ENCODE data around the gene FAM222A. TPM values are rescaled to one million over a fixed set of nuclear protein-coding genes. Genes with fewer than 3 reads are reported as not detected.
A peak's percentile ranks its signal among the peaks of the same experiment; 100 is the strongest.

FAM222A gene
- total RNA-seq, 1 experiment from 2014 or later: 5.5 TPM

DNA sequence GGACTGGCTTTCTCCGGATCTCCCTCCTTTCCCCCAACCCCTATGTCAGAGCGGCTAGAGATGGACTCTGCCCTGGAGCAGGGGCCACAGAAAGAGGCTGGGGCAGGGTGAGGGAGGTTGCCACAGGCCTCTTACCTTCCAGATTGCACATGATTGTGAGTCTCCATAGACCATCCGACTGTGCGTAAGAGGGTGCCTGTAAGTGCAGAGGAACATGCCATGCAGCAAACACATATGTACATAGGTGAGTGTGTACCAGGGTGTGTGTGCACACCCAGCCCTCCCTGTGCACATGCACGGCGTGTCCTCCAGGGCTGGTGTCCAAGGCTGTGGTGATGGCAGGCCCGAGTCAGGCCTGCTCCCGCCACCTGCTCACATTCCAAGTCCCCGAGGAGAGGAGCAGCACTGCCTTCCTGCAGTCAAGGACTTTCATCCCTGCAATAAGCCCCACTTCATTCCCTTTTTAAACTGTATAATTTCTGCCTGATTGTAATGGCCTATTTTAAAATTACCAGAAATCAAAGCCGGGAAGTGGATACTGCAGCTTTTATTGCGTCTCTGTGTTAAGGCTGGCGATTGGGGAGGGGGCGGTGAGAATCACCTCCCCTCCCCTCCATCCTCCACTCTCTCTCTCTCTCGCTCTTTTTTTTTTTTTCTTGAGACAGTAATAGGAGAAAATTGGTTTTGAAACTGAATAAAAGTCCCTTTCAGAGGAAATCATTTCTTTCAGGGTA lies 28.5 kb downstream of the FAM222A start:
- intact Hi-C loops (cut with micrococcal nuclease; ENCODE audit: unreplicated experiment): no loop called here
- H3K9me3 ChIP-seq (ENCODE audit: low read depth, low read length, poor library complexity, severe bottlenecking): no peaks in the 10 kb centered on the region
- ChIA-PET POLR2A (ENCODE audit: low non-redundant PET) (interaction anchor here (0.5 kb wide), 1 partner anchor 8 kb away, joined by 4 read pairs; no protein-coding TSS in a partner anchor), CTCF (no interaction called here)
- no peak for DNase-seq (ENCODE audit: low spot score)
- TF ChIP-seq, protein P1, sequence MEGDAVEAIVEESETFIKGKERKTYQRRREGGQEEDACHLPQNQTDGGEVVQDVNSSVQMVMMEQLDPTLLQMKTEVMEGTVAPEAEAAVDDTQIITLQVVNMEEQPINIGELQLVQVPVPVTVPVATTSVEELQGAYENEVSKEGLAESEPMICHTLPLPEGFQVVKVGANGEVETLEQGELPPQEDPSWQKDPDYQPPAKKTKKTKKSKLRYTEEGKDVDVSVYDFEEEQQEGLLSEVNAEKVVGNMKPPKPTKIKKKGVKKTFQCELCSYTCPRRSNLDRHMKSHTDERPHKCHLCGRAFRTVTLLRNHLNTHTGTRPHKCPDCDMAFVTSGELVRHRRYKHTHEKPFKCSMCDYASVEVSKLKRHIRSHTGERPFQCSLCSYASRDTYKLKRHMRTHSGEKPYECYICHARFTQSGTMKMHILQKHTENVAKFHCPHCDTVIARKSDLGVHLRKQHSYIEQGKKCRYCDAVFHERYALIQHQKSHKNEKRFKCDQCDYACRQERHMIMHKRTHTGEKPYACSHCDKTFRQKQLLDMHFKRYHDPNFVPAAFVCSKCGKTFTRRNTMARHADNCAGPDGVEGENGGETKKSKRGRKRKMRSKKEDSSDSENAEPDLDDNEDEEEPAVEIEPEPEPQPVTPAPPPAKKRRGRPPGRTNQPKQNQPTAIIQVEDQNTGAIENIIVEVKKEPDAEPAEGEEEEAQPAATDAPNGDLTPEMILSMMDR (conservative IDR thresholded peaks at IDR 0.05; ENCODE audit: low read depth, low read length): no peak
- TF ChIP-seq EZH2 (IDR thresholded peaks at IDR 0.05; ENCODE audit: borderline replicate concordance, low read depth, low read length, poor library complexity, severe bottlenecking): no peak
- H3K27me3 ChIP-seq (replicated peaks; ENCODE audit: insufficient read depth, low read depth, low read length, poor library complexity): no peaks in the 10 kb centered on the region
- no peaks in the 10 kb centered on the region for H3K36me3 ChIP-seq (ENCODE audit: insufficient read depth, low read length, poor library complexity, severe bottlenecking)
- no peak overlapping the region for H3K27ac ChIP-seq (ENCODE audit: low read depth, low read length, poor library complexity, severe bottlenecking)
- H3K4me1 ChIP-seq (ENCODE audit: insufficient read depth, low read length, poor library complexity, severe bottlenecking): peaks cover 36% of the 10 kb centered on the region
- no peak overlapping the region for H3K4me3 ChIP-seq (ENCODE audit: low read depth, low read length, poor library complexity, severe bottlenecking)
- BruUV-seq (replicated peaks): no TSS peak

DNA sequence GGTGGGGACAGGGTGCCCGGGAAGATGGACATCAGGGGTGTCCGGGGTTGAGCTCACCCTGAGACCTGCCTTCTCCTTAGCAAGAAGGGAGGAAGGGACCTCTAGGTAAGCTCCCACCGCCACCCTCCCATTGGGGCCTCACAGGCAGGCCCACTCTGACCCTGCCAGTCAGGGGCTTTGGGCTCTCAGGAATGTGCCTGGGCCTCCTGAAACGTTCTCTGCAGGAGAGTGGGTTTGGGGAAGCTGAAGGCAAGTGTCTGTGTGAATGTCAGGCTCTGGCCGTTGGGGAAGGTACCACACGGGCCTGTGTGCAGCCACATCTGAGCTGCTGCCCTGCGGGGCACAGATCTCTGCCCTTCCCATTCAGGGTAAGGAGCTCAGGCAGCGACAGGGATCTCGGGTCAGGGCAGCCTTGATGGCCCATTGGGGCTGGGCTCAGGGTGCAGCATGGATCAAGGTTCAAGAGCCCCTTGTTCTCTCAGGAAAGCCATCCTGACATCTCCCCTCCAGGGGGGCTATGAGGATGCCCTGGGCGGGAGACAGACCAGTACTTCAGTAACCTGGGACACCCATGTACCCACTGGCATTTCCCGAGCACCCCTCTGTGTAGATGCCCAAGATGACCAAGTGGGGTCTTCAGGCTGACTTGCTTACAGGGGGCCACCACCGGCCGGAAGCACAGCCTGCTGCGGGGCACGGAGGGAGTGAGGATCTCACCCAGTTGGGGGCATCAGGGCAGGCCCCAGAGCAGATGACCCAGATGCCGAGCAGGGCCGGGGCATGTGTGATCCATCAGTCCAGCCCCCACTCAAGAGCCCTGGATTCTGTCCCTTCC lies 29.7 kb downstream of the FAM222A start:
- TF ChIP-seq, protein P1 (conservative IDR thresholded peaks at IDR 0.05; ENCODE audit: low read depth, low read length): no peak
- no peak for TF ChIP-seq EZH2 (IDR thresholded peaks at IDR 0.05; ENCODE audit: borderline replicate concordance, low read depth, low read length, poor library complexity, severe bottlenecking)
- ChIA-PET POLR2A (ENCODE audit: low non-redundant PET) (interaction anchor here (0.5 kb wide), 1 partner anchor 9 kb away, joined by 4 read pairs; no protein-coding TSS in a partner anchor), CTCF (no interaction called here)
- no peak for DNase-seq (ENCODE audit: low spot score)
- Histone ChIP-seq H3K36me3 (ENCODE audit: insufficient read depth, low read length, poor library complexity, severe bottlenecking) (no peaks in the 10 kb centered on the region), H3K27ac (ENCODE audit: low read depth, low read length, poor library complexity, severe bottlenecking) (no peak overlapping the region), H3K9me3 (ENCODE audit: low read depth, low read length, poor library complexity, severe bottlenecking) (no peaks in the 10 kb centered on the region), H3K4me1 (ENCODE audit: insufficient read depth, low read length, poor library complexity, severe bottlenecking) (peaks cover 33% of the 10 kb centered on the region), H3K4me3 (ENCODE audit: low read depth, low read length, poor library complexity, severe bottlenecking) (no peak overlapping the region), H3K27me3 (replicated peaks; ENCODE audit: insufficient read depth, low read depth, low read length, poor library complexity) (no peaks in the 10 kb centered on the region)
- BruUV-seq (replicated peaks): no TSS peak
- intact Hi-C loops (cut with micrococcal nuclease; ENCODE audit: unreplicated experiment): no loop called here

DNA sequence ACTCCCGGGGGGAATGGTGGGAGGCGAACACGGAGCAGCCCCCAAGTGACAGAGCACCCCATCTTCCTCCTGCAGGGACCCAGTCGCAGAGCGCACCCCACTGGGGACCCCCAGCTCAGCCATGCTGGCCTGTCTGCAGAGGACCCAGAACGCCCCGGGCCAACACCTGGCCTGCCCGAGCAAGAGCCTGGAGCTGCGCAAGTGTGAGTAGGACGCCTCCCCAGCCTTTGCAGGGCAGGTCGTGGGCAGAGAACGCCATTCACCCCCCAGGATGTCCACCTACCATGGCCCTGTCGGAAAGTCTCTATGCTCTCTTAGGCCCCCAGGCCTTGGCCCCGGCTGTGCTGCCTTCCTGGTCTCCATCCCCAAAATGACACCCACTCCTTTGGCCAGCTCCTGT lies 30.4 kb downstream of the FAM222A start:
- H3K4me3 ChIP-seq (ENCODE audit: low read depth, low read length, poor library complexity, severe bottlenecking): no peak overlapping the region
- no peaks in the 10 kb centered on the region for H3K9me3 ChIP-seq (ENCODE audit: low read depth, low read length, poor library complexity, severe bottlenecking)
- ChIA-PET CTCF (interaction anchor here (1.0 kb wide), 1 partner anchor 31 kb away, joined by 5 read pairs; no protein-coding TSS in a partner anchor), POLR2A (ENCODE audit: low non-redundant PET) (no interaction called here)
- no TSS peak for BruUV-seq (replicated peaks)
- no peak for DNase-seq (ENCODE audit: low spot score)
- H3K27ac ChIP-seq (ENCODE audit: low read depth, low read length, poor library complexity, severe bottlenecking): peak overlapping the region; percentile 19
- TF ChIP-seq, protein P1 (conservative IDR thresholded peaks at IDR 0.05; ENCODE audit: low read depth, low read length): no peak
- no peak for TF ChIP-seq EZH2 (IDR thresholded peaks at IDR 0.05; ENCODE audit: borderline replicate concordance, low read depth, low read length, poor library complexity, severe bottlenecking)
- no peaks in the 10 kb centered on the region for H3K27me3 ChIP-seq (replicated peaks; ENCODE audit: insufficient read depth, low read depth, low read length, poor library complexity)
- intact Hi-C loops (cut with micrococcal nuclease; ENCODE audit: unreplicated experiment): no loop called here
- H3K36me3 ChIP-seq (ENCODE audit: insufficient read depth, low read length, poor library complexity, severe bottlenecking): no peaks in the 10 kb centered on the region
- peaks cover 33% of the 10 kb centered on the region for H3K4me1 ChIP-seq (ENCODE audit: insufficient read depth, low read length, poor library complexity, severe bottlenecking)
